HepG2 (cell line): Measurements from ENCODE around the gene OR52H1.

Experiments
- BRF2 ChIP-seq: sonication (generic); formaldehyde crosslinking; IDR thresholded peaks from 2 replicates; pipeline ENCODE4 v1.8.1; 2022; ENCODE audit warnings: mild to moderate bottlenecking, missing genetic modification reagents
- POLR2A ChIP-seq, 2 experiments: IDR thresholded peaks; 2 replicates each; pipeline ENCODE4 v1.6.1; 2011; ENCODE audit warnings: low read depth in 2 of 2, low read length in 2 of 2, mild to moderate bottlenecking in 1 of 2, moderate library complexity in 1 of 2; ENCODE audit not compliant: insufficient read depth in 1 of 2
- POLR2AphosphoS5 ChIP-seq: IDR thresholded peaks from 2 replicates; pipeline ENCODE4 v1.6.1; 2012; ENCODE audit warnings: low read depth, low read length
- RBM39 ChIP-seq: fragments of 200-400 bp; formaldehyde crosslinking; IDR thresholded peaks from one replicate; pipeline ENCODE4 v1.6.1; 2018; ENCODE audit warnings: antibody characterized with exemption, mild to moderate bottlenecking, low read depth, low read length; ENCODE audit not compliant: poor library complexity, severe bottlenecking
- SMC3 ChIP-seq: IDR thresholded peaks from 2 replicates; pipeline ENCODE4 v1.6.1; 2011; ENCODE audit warnings: low read length, improper control_type of control experiment
- ZFP36L2 ChIP-seq: sonication (generic); formaldehyde crosslinking; IDR thresholded peaks from 2 replicates; pipeline ENCODE4 v1.4.0; 2020; ENCODE audit warnings: missing genetic modification reagents
- TF ChIP-seq, protein P1 (sequence below), 2 experiments: IDR thresholded peaks; 2 replicates each; pipeline ENCODE4 v1.6.1; 2011 to 2012; ENCODE audit warnings: low read length in 2 of 2, borderline replicate concordance in 1 of 2, low read depth in 1 of 2, mild to moderate bottlenecking in 1 of 2, moderate library complexity in 1 of 2
- TF ChIP-seq, protein P2 (sequence below): sonication (generic); formaldehyde crosslinking; IDR thresholded peaks from 2 replicates; pipeline ENCODE4 v1.5.0; 2020; ENCODE audit warnings: mild to moderate bottlenecking, missing genetic modification reagents, moderate library complexity

DNA sequence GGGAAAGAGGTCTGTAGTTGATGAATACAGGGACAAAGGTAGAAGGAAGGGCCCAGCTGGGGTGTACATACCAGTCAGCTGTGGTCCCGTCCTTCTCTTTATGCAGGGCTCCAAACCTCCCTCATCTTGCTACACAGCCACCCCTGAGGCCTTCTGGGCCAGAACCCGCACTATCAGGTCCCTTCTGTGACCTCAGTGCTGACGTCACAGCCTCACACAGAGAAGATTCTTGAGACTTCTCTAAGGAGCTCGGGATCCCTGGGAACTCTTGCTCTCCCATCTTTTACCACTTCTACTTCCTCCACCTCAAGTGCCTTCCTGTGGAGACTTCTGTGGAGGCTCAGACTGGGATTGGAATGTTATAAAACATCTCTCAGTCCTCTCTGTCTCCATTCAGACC, 38.5 kb downstream of the OR52H1 start, which contains the start of gene UBQLN3:
- TF ChIP-seq POLR2AphosphoS5 (no peak), BRF2 (CRISPR knock-in tag) (no peak), RBM39 (no peak), SMC3 (no peak), POLR2A (IDR thresholded peaks at IDR 0.05; ENCODE audit: insufficient read depth in 1 of 2, low read depth in 2 of 2, low read length in 2 of 2) (no peak), ZFP36L2 (CRISPR knock-in tag) (no peak)
- TF ChIP-seq, protein P1, sequence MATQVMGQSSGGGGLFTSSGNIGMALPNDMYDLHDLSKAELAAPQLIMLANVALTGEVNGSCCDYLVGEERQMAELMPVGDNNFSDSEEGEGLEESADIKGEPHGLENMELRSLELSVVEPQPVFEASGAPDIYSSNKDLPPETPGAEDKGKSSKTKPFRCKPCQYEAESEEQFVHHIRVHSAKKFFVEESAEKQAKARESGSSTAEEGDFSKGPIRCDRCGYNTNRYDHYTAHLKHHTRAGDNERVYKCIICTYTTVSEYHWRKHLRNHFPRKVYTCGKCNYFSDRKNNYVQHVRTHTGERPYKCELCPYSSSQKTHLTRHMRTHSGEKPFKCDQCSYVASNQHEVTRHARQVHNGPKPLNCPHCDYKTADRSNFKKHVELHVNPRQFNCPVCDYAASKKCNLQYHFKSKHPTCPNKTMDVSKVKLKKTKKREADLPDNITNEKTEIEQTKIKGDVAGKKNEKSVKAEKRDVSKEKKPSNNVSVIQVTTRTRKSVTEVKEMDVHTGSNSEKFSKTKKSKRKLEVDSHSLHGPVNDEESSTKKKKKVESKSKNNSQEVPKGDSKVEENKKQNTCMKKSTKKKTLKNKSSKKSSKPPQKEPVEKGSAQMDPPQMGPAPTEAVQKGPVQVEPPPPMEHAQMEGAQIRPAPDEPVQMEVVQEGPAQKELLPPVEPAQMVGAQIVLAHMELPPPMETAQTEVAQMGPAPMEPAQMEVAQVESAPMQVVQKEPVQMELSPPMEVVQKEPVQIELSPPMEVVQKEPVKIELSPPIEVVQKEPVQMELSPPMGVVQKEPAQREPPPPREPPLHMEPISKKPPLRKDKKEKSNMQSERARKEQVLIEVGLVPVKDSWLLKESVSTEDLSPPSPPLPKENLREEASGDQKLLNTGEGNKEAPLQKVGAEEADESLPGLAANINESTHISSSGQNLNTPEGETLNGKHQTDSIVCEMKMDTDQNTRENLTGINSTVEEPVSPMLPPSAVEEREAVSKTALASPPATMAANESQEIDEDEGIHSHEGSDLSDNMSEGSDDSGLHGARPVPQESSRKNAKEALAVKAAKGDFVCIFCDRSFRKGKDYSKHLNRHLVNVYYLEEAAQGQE (IDR thresholded peaks at IDR 0.05; ENCODE audit: borderline replicate concordance in 1 of 2, low read depth in 1 of 2, low read length in 2 of 2): no peak
- TF ChIP-seq, protein P2, sequence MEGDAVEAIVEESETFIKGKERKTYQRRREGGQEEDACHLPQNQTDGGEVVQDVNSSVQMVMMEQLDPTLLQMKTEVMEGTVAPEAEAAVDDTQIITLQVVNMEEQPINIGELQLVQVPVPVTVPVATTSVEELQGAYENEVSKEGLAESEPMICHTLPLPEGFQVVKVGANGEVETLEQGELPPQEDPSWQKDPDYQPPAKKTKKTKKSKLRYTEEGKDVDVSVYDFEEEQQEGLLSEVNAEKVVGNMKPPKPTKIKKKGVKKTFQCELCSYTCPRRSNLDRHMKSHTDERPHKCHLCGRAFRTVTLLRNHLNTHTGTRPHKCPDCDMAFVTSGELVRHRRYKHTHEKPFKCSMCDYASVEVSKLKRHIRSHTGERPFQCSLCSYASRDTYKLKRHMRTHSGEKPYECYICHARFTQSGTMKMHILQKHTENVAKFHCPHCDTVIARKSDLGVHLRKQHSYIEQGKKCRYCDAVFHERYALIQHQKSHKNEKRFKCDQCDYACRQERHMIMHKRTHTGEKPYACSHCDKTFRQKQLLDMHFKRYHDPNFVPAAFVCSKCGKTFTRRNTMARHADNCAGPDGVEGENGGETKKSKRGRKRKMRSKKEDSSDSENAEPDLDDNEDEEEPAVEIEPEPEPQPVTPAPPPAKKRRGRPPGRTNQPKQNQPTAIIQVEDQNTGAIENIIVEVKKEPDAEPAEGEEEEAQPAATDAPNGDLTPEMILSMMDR (CRISPR knock-in tag): no peak
